ENCODE data around the gene CISH.

GRCh38 chr3:50604110-50604621 lies 7.4 kb downstream of the CISH start:
- TF ChIP-seq EP300 (IDR thresholded peaks at IDR 0.05; ENCODE audit: borderline replicate concordance in 1 of 2, control insufficient read depth in 1 of 2, low read depth in 2 of 2, low read length in 2 of 2) (no peak), SMAD1 (IDR thresholded peaks at IDR 0.05; ENCODE audit: low read depth, partially characterized antibody) (no peak), BHLHE40 (IDR thresholded peaks at IDR 0.05; ENCODE audit: borderline replicate concordance in 1 of 2, low read depth in 2 of 2, low read length in 1 of 2) (no peak), ESRRA (IDR thresholded peaks at IDR 0.05; ENCODE audit: low read length) (no peak), MLLT1 (IDR thresholded peaks at IDR 0.05) (no peak), CTCF (IDR thresholded peaks at IDR 0.05 in 2 of 3, conservative IDR thresholded peaks at IDR 0.05 in 1 of 3; ENCODE audit: control insufficient read depth in 2 of 3, extremely low read depth in 1 of 3, insufficient read depth in 1 of 3, low read depth in 3 of 3, low read length in 3 of 3) (no peak)

Data from GM12878 (cell line).